ENCODE results near the gene ALDH1B1. TPM values are rescaled to one million over a fixed set of nuclear protein-coding genes. Genes with fewer than 3 reads are reported as not detected.
A peak's percentile ranks its signal among the peaks of the same experiment; 100 is the strongest.

Gene ALDH1B1
- total RNA-seq, 1 experiment from 2014 or later = 21.8 TPM

DNA sequence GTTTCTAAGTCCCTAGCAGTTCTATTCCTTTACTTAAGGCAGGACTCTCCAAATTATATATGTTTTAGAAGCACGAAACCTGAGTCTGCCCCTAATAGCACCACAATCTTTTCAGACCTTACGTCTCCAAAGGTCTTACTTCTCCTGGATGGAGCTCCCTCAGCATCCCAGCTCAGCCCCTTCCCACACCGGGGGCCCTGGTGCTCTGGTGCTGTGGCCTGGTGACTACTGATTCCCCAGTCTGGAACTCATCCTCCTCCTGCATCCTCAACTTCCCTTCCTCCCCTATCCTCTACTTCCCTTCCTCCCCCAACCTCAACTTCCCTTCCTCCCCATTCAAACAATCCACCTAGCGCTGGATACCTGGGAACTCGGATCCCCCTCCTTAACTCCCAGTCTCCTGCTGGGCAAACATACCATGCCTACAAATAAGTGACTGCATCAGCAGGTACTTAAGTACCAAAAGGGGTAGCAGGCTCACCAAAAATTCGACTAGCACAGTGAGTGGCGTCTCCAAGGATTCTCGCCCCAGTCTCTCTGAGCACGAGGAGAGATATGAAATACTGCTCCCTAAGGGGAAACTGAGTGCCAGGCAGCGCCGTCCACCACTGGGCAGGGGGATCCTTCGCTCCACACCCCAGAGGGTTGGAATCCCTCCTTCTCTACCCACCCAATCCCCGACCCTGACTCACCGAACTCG is 30.9 kb downstream of the ALDH1B1 start:
- DNase-seq (ENCODE audit: low read depth) = no peak
- in situ Hi-C loops (cut with HindIII; ENCODE audit: low pct_unique_long_range_greater_than_20kb, low sequenced_read_pairs) = no loop called here

DNA sequence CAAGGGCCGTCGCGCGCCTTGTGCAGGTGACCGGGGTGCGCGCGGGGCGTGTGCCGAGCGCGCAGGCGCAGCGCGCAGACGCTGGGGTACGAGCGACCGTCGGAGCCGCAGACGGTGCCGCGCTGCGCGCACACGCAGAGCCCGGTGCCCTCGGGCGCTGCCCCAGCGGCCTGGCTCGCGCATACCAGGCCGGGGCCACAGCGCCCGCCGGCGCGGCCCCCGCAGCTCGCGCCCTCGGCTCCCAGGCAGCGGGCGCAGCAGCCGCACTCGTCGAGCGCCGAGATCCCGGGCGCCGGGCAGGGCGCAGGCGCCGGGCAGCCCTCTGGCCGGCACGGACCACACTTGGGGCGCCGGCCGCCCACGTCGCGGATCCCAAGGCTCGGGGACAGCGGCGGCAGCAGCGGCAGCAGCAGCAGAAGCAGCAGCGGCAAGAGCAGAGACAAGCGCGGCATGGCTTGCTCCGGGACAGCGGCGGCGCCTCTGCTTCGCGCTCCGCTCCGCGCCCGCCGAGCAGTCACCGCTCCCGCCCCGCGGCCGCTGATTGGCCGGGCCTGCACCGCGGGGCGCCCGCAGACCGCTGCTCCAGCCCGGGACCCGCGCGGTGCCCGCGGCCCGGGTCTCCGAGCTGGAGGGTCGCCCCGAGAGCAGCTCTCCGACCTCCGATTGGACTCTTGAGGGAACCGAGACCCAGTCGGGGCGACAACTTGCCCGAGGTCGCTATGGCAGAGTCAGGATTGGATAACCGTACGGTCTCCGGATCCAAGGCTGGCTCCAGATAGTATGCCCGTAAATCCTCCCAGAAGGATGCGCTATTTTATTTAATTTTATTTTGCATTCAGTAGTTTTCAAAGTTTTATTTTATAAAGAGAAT is 31.7 kb downstream of the ALDH1B1 start, which contains the start of gene IGFBPL1:
TSS of gene IGFBPL1 (minus strand) at position 482 of the 871 bp plus-strand sequence. CDS start at position 452, 30 bp downstream.
- DNase-seq (ENCODE audit: low read depth) = peak; percentile 47
- in situ Hi-C loops (cut with HindIII; ENCODE audit: low pct_unique_long_range_greater_than_20kb, low sequenced_read_pairs) = no loop called here

DNA sequence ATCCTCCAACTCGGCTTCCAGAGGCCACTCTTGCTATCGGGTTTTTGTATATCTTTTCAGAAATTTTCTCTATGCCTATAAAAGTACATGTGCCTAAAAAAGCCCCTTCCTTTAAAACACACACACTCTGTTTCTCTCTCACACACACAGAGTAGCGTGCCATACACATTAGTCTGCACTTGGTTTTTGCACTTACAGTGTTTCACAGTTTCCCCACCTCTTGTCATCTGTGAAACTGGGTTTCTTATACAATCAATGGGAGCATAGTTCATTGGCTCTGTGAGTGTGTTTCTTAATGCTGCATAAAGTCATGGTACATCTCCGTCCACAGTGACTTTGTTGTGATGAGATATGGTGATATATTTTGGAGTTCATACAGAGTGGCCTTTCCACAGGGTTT is 32.4 kb downstream of the ALDH1B1 start:
- DNase-seq (ENCODE audit: low read depth) = no peak
- in situ Hi-C loops (cut with HindIII; ENCODE audit: low pct_unique_long_range_greater_than_20kb, low sequenced_read_pairs) = no loop called here

DNA sequence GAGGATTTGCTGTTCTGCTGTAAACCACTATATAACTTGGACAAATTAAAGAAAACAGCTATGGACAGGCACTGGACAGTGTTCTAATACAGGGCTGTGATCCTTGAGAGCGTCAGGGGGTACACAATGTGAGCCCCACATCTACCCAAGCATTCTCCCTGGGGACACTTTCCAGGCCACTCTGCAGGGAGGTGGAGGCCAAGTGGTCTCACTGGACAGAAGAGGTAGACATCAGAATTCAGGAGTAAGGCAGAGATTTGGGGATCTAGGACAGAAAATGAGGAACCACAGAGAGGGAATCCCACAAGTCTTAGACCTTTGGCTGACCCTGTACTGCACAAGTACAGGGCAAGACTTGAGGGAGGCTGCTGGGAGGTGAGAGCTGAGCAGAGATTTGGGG is 35.6 kb downstream of the ALDH1B1 start:
- DNase-seq (ENCODE audit: low read depth) = no peak
- in situ Hi-C loops (cut with HindIII; ENCODE audit: low pct_unique_long_range_greater_than_20kb, low sequenced_read_pairs) = no loop called here

DNA sequence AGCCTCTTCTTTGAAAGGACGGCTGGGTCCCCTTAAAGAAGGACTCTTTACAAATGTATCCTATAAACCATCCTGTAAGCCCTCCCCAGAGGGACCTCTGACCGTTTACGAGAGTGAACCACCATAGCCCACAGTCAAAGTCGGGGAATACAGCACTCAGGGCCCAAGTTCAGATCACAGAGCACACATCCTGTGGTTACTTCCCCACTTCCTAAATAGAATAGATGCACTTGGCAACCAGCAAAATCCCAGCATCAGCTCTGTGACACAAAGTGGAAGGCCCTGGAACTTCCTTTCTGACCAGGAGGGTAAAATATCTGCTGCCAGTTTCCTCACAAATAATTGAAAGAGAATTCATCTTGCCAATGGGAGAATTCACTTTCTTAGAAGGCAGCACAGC is 38.6 kb downstream of the ALDH1B1 start:
- no peak for DNase-seq (ENCODE audit: low read depth)
- in situ Hi-C loops (cut with HindIII; ENCODE audit: low pct_unique_long_range_greater_than_20kb, low sequenced_read_pairs) = no loop called here

DNA sequence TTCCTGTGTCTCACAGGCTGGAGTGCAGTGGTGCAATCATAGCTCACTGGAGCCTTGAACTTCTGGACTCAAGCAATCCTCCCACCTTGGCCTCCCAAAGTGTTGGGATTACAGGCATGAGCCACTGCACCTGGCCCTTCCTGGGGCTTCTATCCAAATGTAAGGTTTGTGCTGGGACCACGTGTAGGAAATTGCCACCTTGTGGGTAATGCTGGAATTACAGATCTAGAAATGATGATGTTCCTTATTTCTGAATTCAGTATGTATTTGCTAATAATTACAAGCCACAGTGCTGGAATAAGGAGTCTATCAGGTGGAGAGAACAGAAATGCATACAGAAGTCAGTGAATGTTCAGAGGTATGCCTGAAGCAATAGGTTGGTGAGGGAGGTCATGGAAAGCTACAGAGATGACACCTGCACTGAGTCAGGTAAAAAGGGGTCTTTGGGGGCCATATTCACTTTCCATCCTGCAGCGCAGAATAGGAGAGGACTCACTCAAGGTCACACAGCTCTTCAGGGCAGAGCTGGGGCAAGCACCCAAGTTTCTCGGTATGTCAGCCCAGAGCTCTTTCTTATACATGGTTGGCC is 40.5 kb downstream of the ALDH1B1 start:
- peak; percentile 10 for DNase-seq (ENCODE audit: low read depth)
- in situ Hi-C loops (cut with HindIII; ENCODE audit: low pct_unique_long_range_greater_than_20kb, low sequenced_read_pairs) = no loop called here

DNA sequence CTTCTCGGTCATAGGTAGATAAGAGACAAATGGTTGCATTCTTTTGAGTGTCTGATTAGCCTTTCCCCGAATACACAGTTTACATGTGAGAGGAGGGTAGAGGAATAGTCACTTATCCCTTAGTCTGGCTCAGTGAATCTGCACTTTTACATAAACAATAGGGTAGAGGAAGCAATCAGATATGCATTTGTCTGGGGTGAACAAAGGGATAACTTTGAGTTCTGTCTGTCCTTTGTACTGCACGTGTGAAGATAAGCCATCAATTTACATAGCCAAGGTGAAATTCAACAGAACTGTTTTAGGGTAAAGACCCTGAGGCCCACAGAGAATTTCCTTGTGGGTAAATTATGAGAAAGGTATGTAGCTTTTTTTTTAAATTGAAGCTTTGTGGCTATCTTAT is 41.9 kb downstream of the ALDH1B1 start:
- no peak for DNase-seq (ENCODE audit: low read depth)
- in situ Hi-C loops (cut with HindIII; ENCODE audit: low pct_unique_long_range_greater_than_20kb, low sequenced_read_pairs) = no loop called here

DNA sequence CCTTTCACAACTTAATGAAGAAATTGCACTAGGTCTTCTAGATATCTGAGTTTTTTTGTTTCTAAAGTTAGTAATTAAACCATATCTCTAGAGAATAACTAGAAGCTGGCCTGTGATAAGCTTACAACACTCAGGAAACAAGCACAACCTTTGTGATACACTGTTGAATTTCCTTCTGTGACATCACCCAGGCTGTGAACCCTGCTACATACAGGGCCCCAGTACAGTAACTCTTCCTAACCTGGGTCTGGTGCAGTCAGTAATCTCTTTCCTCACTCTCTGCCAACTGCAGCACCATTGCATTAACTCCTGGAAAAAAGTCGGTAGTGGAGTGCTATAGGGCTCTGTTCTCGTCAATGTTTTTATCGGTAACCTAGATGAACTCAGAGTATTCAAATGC is 42.4 kb downstream of the ALDH1B1 start:
- no peak for DNase-seq (ENCODE audit: low read depth)
- in situ Hi-C loops (cut with HindIII; ENCODE audit: low pct_unique_long_range_greater_than_20kb, low sequenced_read_pairs) = no loop called here

DNA sequence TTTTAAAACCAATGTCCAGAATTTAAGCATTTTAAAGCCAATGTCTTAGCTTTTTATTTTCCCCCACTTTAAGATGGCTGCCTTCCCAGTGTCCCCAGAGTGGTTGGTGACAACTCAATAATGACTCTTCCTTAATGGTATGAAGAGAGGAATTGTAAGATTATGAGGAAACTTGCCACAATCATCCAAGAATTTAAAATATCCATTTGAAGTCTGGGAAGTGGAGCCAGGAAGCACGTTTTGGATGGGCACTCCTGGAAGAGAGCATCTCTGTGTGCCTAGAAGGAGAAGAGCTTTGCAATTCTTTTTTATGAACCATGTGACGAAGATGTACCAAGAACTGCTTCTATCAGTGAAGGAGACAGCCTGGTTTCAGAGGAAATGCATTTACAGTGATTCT is 43.0 kb downstream of the ALDH1B1 start:
- no peak for DNase-seq (ENCODE audit: low read depth)
- in situ Hi-C loops (cut with HindIII; ENCODE audit: low pct_unique_long_range_greater_than_20kb, low sequenced_read_pairs) = no loop called here

DNA sequence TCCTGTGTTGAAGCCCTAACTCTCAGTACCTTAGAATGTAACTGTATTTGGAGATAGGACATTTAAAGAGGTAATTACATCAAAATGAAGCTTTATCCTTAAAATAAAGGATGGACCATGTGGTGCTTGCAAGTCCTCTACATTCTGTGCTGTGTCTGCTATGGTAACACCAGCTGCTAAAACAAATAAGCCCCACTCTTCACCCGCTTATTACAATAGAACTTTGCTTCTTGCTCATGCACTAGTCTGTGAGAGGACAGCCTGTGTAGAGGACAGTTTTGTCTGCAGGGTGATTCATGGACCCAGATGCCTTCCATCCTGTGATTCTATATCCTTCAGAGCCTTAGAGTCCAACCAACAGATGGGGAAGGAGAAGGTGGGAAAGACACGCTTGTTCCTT is 44.2 kb downstream of the ALDH1B1 start:
- no peak for DNase-seq (ENCODE audit: low read depth)
- in situ Hi-C loops (cut with HindIII; ENCODE audit: low pct_unique_long_range_greater_than_20kb, low sequenced_read_pairs) = no loop called here

DNA sequence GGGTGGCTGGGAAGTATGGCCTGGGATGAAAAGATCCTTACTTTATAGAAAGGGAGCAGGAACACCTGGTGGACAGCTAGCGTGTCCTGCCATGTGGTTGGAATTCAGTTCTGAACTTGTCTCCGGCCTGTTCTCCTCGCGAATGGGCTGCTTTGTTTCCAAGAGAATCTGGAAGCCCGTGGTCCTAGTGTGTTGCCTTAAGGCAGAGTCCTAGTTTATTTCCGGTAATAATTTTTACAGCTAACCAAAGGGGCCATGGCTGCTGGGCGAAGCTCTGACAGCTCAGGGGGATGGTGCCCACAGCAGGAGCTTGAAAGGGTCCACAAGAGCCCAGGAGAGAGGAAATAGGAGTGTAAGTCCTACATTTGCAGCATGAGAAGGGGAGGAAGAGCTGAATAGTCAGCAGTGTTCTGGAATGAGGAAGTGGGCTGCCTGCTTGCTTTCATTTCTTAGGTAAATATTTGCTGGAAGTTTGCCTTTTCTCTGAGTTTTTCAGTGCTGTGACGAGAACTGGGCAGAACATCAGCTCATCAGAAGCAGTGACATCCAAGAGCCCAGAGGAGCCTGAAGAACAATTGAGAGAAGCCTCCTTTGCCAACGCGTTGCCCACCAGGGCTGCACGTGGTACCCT is 44.8 kb downstream of the ALDH1B1 start:
- in situ Hi-C loops (cut with HindIII; ENCODE audit: low pct_unique_long_range_greater_than_20kb, low sequenced_read_pairs) = no loop called here
- peak; percentile 26 for DNase-seq (ENCODE audit: low read depth)

DNA sequence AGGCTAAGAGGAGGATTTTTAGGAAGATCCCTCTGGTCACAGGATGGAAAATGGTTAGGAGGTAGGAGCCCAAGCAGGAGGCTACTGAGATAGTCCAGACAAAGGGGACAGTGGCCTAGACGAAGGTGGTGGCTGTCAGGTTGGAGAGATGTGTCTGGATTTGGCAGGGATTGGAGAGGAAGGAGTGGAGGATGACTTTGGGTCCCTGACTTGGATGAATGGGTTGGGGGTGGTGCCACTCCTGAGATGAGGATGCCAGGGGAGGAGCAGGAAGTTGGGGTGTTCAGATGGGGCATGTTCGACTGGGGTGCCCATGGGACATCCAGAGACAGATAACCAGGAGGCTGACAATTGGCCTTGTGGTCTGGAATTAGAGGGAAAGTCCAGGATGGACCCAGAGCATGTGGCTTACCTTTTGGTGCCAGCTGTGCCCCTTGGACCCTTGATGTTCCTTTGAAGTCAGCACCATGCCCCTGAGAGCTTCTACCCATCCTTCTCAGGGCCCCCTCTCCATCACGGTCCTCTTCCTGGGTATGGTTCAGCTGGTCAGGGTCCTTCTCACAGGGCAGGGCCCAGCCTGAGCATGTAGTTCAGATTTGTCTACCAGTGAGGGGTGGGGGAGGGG is 46.9 kb downstream of the ALDH1B1 start:
- no peak for DNase-seq (ENCODE audit: low read depth)
- in situ Hi-C loops (cut with HindIII; ENCODE audit: low pct_unique_long_range_greater_than_20kb, low sequenced_read_pairs) = no loop called here

DNA sequence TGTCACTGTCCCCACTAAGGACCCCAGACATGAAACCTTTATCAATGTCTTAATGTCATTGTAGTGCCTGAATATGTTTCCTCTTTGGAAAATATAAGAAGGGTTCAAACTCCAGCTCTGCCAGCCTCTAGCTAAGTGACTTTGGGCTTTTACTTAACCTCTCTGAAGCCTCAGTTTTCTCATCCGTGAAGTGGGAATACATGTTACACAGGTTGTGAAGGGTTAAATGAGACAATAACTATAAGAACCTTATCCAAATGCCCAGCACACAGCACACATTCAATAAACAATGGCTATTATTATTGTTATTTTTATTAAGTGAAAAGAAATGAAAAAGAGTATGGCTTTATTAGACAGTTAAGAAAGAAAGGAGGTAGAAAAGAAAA is 47.4 kb downstream of the ALDH1B1 start:
- in situ Hi-C loops (cut with HindIII; ENCODE audit: low pct_unique_long_range_greater_than_20kb, low sequenced_read_pairs) = no loop called here
- no peak for DNase-seq (ENCODE audit: low read depth)

DNA sequence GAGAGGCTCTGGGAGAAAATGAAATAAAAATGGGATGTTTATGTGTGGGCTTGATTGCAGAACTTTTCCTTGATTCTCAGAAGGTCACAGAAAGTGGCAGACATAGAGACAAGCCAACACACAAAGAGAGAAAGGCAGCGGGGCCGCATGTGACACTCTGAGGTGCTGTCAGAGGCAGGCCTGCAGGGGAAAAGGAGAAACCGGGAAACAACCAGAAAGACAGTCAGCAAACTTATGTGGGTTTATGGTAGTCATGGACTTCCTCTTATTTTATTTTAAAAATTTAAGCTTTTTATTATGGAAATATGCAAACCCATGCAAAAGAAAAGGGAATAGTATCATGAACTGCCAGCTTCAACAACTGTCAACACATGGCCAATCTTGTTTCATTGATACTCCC is 48.0 kb downstream of the ALDH1B1 start:
- in situ Hi-C loops (cut with HindIII; ENCODE audit: low pct_unique_long_range_greater_than_20kb, low sequenced_read_pairs) = no loop called here
- no peak for DNase-seq (ENCODE audit: low read depth)

DNA sequence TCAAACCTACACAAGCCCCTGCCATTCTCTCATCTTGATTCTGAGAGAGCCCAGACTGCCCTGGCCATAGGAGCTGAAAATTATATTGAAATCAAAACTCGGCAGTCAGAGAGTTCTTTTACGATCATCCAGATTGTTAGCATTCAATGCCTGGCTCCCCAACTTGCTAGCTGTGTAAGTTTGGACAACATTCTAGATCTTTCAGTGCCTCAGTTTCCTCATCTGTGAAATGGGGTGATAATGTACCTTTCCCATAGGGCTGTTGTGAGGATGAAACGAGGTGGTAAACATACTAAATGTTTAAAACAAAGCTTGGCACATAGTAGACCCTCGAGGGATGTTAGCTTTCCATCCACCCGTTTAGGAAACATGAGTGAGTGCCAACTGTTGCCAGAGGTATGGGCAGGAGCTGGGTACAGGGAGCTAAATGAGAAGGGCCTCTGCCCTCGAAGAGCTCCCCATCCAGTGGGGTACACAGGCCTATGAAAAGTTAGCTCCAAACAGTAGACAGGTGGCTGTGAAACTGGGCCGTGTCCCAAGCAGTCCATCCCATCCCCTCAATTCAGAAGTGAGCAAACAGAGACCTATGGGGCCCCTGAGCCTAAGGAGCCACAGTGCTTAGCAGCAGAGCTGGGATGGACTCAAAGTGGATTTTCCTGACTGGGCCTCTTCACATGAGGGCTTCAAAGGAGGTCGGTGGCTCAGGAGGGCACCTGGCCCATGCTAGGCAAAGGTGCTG is 49.0 kb downstream of the ALDH1B1 start:
- DNase-seq (ENCODE audit: low read depth) = no peak
- in situ Hi-C loops (cut with HindIII; ENCODE audit: low pct_unique_long_range_greater_than_20kb, low sequenced_read_pairs) = no loop called here

DNA sequence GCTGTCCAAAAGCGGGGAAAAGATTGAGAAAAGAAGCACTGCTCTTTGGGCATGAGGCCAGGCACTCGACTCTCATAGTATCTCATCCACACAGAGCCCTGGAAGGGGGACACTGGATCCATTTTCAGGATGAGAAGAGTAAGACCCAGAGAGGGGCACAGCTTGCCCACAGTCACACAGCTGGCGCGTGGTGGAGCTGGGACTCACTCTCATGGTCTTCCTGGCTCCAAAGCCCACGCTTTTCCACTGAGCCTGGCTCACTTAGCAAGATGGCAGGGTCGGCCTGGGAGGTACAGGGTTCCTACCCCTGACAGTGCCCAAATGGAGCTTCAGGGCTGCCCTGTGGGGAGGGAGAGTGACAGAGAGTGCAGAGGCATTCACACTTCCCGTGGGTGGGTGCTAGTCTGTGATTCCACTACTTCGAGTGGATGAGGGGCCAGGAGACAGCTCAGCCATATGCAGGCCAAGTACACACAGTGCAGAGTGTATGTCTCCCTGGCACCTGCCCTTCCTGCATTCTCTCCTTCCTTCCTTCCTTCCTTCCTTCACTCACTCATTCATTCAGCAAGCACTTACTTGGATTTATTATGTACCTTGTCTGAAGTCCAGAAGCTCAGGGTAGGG is 50.1 kb downstream of the ALDH1B1 start:
- DNase-seq (ENCODE audit: low read depth) = no peak
- in situ Hi-C loops (cut with HindIII; ENCODE audit: low pct_unique_long_range_greater_than_20kb, low sequenced_read_pairs) = no loop called here

DNA sequence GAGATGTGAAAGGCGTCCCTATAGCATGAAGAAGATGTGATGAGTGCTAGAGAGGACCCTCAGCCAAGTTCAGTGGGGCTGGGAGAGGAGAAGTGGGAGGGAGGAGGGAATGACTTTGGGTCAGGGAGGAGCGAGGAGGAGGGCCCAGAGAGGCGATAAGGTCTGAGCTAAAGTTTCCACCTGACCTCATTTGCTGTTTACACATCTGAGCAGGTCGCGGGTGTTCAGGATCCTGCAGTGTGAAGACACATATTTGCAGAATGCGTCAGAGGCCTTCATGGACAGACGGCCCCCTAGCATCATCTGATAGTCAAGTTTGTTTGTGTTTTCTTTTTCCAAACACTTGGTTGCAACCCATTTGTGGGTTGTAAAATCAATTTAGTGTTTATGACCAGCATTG is 50.7 kb downstream of the ALDH1B1 start:
- in situ Hi-C loops (cut with HindIII; ENCODE audit: low pct_unique_long_range_greater_than_20kb, low sequenced_read_pairs) = no loop called here
- peak; percentile 4 for DNase-seq (ENCODE audit: low read depth)
